Liver (tissue), 9 donors: Measurements from ENCODE around the gene AFM. TPM values are rescaled to one million over a fixed set of nuclear protein-coding genes. Genes with fewer than 3 reads are reported as not detected.

Source experiments
- DNase-seq: peaks from one replicate; pipeline ENCODE4 v3.0.0-alpha.2; 2017; ENCODE audit warnings: low spot score
- H3K27ac ChIP-seq, 2 donors: one replicate each; pipeline ENCODE4 v1.7.0; 2013; ENCODE audit warnings: inconsistent platforms in 2 of 2, low read length in 2 of 2, control low read depth in 1 of 2, low read depth in 1 of 2, mild to moderate bottlenecking in 1 of 2
- H3K27me3 ChIP-seq, 4 donors: one replicate each; pipeline versions ENCODE4 v1.6.1 to v1.7.0; 2013; ENCODE audit warnings: low read length in 3 of 4, inconsistent platforms in 1 of 4, mild to moderate bottlenecking in 1 of 4, moderate library complexity in 1 of 4; ENCODE audit not compliant: control insufficient read depth in 4 of 4, insufficient read depth in 4 of 4
- H3K36me3 ChIP-seq, 4 donors: one replicate each; pipeline versions ENCODE4 v1.6.1 to v1.7.0; 2013; ENCODE audit warnings: low read length in 3 of 4, mild to moderate bottlenecking in 3 of 4, low read depth in 1 of 4, moderate library complexity in 1 of 4; ENCODE audit not compliant: control insufficient read depth in 4 of 4, insufficient read depth in 3 of 4
- H3K4me1 ChIP-seq, 4 donors: one replicate each; pipeline versions ENCODE4 v1.6.1 to v1.7.0; 2013; ENCODE audit warnings: low read length in 3 of 4, mild to moderate bottlenecking in 3 of 4, moderate library complexity in 1 of 4; ENCODE audit not compliant: control insufficient read depth in 4 of 4, insufficient read depth in 4 of 4
- H3K4me3 ChIP-seq, 3 donors: one replicate each; pipeline versions ENCODE4 v1.6.1 to v1.7.0; 2013; ENCODE audit warnings: low read length in 3 of 3, control low read depth in 1 of 3, low read depth in 1 of 3, mild to moderate bottlenecking in 1 of 3
- H3K9ac ChIP-seq, 2 donors: one replicate each; pipeline ENCODE4 v1.7.0; 2013; ENCODE audit warnings: low read length in 2 of 2, mild to moderate bottlenecking in 2 of 2, moderate library complexity in 2 of 2, control low read depth in 1 of 2, low read depth in 1 of 2
- H3K9me3 ChIP-seq, 4 donors: one replicate each; pipeline versions ENCODE4 v1.6.1 to v1.7.0; 2013; ENCODE audit warnings: low read length in 3 of 4; ENCODE audit not compliant: control insufficient read depth in 4 of 4
- ATF3 ChIP-seq: IDR thresholded peaks from 2 replicates; pipeline ENCODE4 v1.6.1; 2016; ENCODE audit warnings: antibody characterized with exemption
- EGR1 ChIP-seq, 2 donors: IDR thresholded peaks; 2 replicates each; pipeline ENCODE4 v1.6.1; 2016 to 2018; ENCODE audit warnings: antibody characterized with exemption in 2 of 2, low read depth in 2 of 2
- FOXA1 ChIP-seq: IDR thresholded peaks from 2 replicates; pipeline ENCODE4 v1.6.1; 2016; ENCODE audit warnings: antibody characterized with exemption
- FOXA2 ChIP-seq: IDR thresholded peaks from 2 replicates; pipeline ENCODE4 v1.6.1; 2016; ENCODE audit warnings: antibody characterized with exemption
- GABPA ChIP-seq, 2 donors: IDR thresholded peaks in 1 of 2; conservative IDR thresholded peaks in 1 of 2; 2 replicates each; pipeline ENCODE4 v1.6.1; 2016; ENCODE audit warnings: antibody characterized with exemption in 2 of 2, mild to moderate bottlenecking in 1 of 2, moderate library complexity in 1 of 2
- HNF4A ChIP-seq, 2 donors: conservative IDR thresholded peaks; 2 replicates each; pipeline ENCODE4 v1.6.1; 2016; ENCODE audit warnings: antibody characterized with exemption in 2 of 2, mild to moderate bottlenecking in 2 of 2
- HNF4G ChIP-seq: IDR thresholded peaks from 2 replicates; pipeline ENCODE4 v1.6.1; 2016; ENCODE audit warnings: antibody characterized with exemption
- JUND ChIP-seq, 2 donors: IDR thresholded peaks; 2 replicates each; pipeline ENCODE4 v1.6.1; 2016; ENCODE audit warnings: antibody characterized with exemption in 2 of 2
- NR2F2 ChIP-seq: IDR thresholded peaks from 2 replicates; pipeline ENCODE4 v1.6.1; 2016; ENCODE audit warnings: antibody characterized with exemption
- RXRA ChIP-seq, 2 donors: IDR thresholded peaks; 2 replicates each; pipeline ENCODE4 v1.6.1; 2017 to 2018; ENCODE audit warnings: antibody characterized with exemption in 2 of 2, mild to moderate bottlenecking in 1 of 2
- SP1 ChIP-seq: IDR thresholded peaks from 2 replicates; pipeline ENCODE4 v1.6.1; 2018; ENCODE audit warnings: antibody characterized with exemption, mild to moderate bottlenecking
- TAF1 ChIP-seq: conservative IDR thresholded peaks from 2 replicates; pipeline ENCODE4 v1.6.1; 2016; ENCODE audit warnings: antibody characterized with exemption, mild to moderate bottlenecking
- YY1 ChIP-seq: IDR thresholded peaks from 2 replicates; pipeline ENCODE4 v1.6.1; 2016; ENCODE audit warnings: antibody characterized with exemption, mild to moderate bottlenecking
- WGBS: extraction: QIAGEN DNeasy Blood & Tissue Kit; methylation state at CpG from one replicate; pipeline ENCODE4 v1.1.7; 2013; 5-methylcytosine and 5-hydroxymethylcytosine counted together
- polyA plus RNA-seq, 2 donors: library from polyadenylated mRNA; stranded (reverse) in 1 of 2; unstranded in 1 of 2; fragments of 200-250 nt in 1 of 2; fragments of >200 nt in 1 of 2; fragmentation: Nextera tagmentation in 1 of 2; extraction: Ambion mirVana in 1 of 2; gene quantifications; one replicate each; pipeline versions ENCODE4 v1.2.1 to v1.2.3, GENCODE V29; 2013 to 2015
- total RNA-seq, 2 donors: library from RNA; depleted of rRNA; stranded (reverse); fragments of >200 nt; gene quantifications; one replicate each; pipeline ENCODE4 v1.2.3, GENCODE V29; 2014
- TF ChIP-seq, protein P1 (sequence below): IDR thresholded peaks from 2 replicates; pipeline ENCODE4 v1.6.1; 2016; ENCODE audit warnings: antibody characterized with exemption
- TF ChIP-seq, protein P2 (sequence below): fragments of 150-350 bp; IDR thresholded peaks from 2 replicates; pipeline ENCODE4 v1.5.1; 2017; ENCODE audit warnings: improper control_type of control experiment, low read depth, low read length; ENCODE audit not compliant: missing input control
- TF ChIP-seq, protein P3 (sequence below): IDR thresholded peaks from 2 replicates; pipeline ENCODE4 v1.6.1; 2016; ENCODE audit warnings: antibody characterized with exemption
- TF ChIP-seq, protein P4 (sequence below): IDR thresholded peaks from 2 replicates; pipeline ENCODE4 v1.6.1; 2016; ENCODE audit warnings: antibody characterized with exemption, mild to moderate bottlenecking
- donor health status: healthy.
- donor health status: healthy.
- donor health status: healthy.
- donor health status: healthy.
- donor health status: healthy.

Gene AFM
- total and polyA plus RNA-seq, 4 donors, result 40.1 to 274 (median 164) TPM

GRCh38 chr4:73440653-73441052 lies 40.9 kb upstream of the AFM start:
- 92% methylated on average over 3 of the region's 3 CpGs for WGBS
- H3K9ac ChIP-seq, result no peak overlapping the region
- TF ChIP-seq ATF3 (no peak), SP1 (no peak), NR2F2 (no peak), FOXA2 (no peak), HNF4A (conservative IDR thresholded peaks at IDR 0.05) (no peak), HNF4G (no peak), TAF1 (no peak), EGR1 (IDR thresholded peaks at IDR 0.05; ENCODE audit: low read depth in 2 of 2) (no peak), FOXA1 (no peak), GABPA (IDR thresholded peaks at IDR 0.05 in 1 of 2, conservative IDR thresholded peaks at IDR 0.05 in 1 of 2) (no peak), YY1 (no peak), RXRA (IDR thresholded peaks at IDR 0.05) (no peak), JUND (IDR thresholded peaks at IDR 0.05) (no peak)
- TF ChIP-seq, protein P1, sequence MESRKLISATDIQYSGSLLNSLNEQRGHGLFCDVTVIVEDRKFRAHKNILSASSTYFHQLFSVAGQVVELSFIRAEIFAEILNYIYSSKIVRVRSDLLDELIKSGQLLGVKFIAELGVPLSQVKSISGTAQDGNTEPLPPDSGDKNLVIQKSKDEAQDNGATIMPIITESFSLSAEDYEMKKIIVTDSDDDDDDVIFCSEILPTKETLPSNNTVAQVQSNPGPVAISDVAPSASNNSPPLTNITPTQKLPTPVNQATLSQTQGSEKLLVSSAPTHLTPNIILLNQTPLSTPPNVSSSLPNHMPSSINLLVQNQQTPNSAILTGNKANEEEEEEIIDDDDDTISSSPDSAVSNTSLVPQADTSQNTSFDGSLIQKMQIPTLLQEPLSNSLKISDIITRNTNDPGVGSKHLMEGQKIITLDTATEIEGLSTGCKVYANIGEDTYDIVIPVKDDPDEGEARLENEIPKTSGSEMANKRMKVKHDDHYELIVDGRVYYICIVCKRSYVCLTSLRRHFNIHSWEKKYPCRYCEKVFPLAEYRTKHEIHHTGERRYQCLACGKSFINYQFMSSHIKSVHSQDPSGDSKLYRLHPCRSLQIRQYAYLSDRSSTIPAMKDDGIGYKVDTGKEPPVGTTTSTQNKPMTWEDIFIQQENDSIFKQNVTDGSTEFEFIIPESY, result no peak
- TF ChIP-seq, protein P2, sequence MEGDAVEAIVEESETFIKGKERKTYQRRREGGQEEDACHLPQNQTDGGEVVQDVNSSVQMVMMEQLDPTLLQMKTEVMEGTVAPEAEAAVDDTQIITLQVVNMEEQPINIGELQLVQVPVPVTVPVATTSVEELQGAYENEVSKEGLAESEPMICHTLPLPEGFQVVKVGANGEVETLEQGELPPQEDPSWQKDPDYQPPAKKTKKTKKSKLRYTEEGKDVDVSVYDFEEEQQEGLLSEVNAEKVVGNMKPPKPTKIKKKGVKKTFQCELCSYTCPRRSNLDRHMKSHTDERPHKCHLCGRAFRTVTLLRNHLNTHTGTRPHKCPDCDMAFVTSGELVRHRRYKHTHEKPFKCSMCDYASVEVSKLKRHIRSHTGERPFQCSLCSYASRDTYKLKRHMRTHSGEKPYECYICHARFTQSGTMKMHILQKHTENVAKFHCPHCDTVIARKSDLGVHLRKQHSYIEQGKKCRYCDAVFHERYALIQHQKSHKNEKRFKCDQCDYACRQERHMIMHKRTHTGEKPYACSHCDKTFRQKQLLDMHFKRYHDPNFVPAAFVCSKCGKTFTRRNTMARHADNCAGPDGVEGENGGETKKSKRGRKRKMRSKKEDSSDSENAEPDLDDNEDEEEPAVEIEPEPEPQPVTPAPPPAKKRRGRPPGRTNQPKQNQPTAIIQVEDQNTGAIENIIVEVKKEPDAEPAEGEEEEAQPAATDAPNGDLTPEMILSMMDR, result no peak
- TF ChIP-seq, protein P3, sequence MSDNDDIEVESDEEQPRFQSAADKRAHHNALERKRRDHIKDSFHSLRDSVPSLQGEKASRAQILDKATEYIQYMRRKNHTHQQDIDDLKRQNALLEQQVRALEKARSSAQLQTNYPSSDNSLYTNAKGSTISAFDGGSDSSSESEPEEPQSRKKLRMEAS, result no peak
- TF ChIP-seq, protein P4, sequence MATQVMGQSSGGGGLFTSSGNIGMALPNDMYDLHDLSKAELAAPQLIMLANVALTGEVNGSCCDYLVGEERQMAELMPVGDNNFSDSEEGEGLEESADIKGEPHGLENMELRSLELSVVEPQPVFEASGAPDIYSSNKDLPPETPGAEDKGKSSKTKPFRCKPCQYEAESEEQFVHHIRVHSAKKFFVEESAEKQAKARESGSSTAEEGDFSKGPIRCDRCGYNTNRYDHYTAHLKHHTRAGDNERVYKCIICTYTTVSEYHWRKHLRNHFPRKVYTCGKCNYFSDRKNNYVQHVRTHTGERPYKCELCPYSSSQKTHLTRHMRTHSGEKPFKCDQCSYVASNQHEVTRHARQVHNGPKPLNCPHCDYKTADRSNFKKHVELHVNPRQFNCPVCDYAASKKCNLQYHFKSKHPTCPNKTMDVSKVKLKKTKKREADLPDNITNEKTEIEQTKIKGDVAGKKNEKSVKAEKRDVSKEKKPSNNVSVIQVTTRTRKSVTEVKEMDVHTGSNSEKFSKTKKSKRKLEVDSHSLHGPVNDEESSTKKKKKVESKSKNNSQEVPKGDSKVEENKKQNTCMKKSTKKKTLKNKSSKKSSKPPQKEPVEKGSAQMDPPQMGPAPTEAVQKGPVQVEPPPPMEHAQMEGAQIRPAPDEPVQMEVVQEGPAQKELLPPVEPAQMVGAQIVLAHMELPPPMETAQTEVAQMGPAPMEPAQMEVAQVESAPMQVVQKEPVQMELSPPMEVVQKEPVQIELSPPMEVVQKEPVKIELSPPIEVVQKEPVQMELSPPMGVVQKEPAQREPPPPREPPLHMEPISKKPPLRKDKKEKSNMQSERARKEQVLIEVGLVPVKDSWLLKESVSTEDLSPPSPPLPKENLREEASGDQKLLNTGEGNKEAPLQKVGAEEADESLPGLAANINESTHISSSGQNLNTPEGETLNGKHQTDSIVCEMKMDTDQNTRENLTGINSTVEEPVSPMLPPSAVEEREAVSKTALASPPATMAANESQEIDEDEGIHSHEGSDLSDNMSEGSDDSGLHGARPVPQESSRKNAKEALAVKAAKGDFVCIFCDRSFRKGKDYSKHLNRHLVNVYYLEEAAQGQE, result no peak

GRCh38 chr4:73442275-73442674 lies 39.3 kb upstream of the AFM start:
- Histone ChIP-seq H3K27ac (no peak overlapping the region), H3K9ac (no peak overlapping the region), H3K27me3 (no peaks in the 10 kb centered on the region), H3K9me3 (no peaks in the 10 kb centered on the region), H3K36me3 (no peaks in the 10 kb centered on the region), H3K4me1 (peaks cover 3 to 22% (median 4%) of the 10 kb centered on the region in 4 donors), H3K4me3 (no peak overlapping the region)
- DNase-seq, result no peak
- TF ChIP-seq HNF4G (no peak), ATF3 (no peak), FOXA1 (no peak)
- TF ChIP-seq, protein P2, result no peak
- TF ChIP-seq, protein P1, result no peak
- WGBS, result 63% methylated on average over 5 of the region's 5 CpGs

More at GRCh38 chr4:73440653-73441052, 40.9 kb upstream of the AFM start:
- no peaks in the 10 kb centered on the region for H3K9me3 ChIP-seq
- DNase-seq, result no peak
- no peak overlapping the region for H3K27ac ChIP-seq
- no peak overlapping the region for H3K4me3 ChIP-seq
- H3K27me3 ChIP-seq, result no peaks in the 10 kb centered on the region
- peaks cover 0 to 9% (median 3%) of the 10 kb centered on the region in 4 donors for H3K4me1 ChIP-seq
- no peaks in the 10 kb centered on the region for H3K36me3 ChIP-seq
